ENCODE results near the gene SAFB2.
A peak's percentile ranks its signal among the peaks of the same experiment; 100 is the strongest.

DNA sequence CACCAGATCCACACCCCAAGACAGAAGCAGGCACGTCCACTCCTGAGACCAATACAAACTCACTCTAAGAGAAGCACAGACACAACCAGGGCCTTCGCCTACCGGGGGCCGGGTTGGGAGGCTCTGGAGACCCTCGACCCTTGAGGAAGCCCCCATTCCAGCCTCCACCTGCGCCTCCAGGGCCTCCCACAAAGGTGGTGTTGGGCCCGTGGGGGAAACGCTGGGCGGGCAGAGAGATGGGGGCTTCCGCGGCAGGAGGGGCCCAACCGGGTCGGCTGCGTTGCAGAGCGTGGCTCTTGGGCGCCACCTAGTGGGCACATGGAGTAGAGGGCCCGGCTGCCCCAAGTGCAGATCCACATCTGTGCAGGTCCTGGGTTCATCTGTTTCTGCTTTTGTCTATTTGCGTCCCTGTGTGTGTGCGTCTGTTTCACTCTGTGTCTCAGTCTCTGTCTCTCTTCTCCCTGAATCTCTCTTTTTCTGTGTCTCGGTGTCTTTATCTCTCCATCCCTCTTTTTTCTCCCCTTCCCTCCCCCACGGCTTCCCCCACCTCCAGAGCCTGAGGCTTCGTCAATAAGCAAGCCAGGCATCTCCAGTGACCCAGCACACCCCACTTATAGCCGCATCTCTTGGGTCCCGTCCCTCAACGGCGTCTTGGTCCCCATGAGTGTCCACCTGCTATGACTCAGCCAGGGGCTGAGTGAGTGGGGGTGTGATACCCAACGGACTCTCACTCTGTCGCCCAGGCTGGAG lies 44.3 kb downstream of the SAFB2 start:
- TF ChIP-seq CTCF (IDR thresholded peaks at IDR 0.05): peak; percentile 92 to 100 (median 99)
- no peak for TF ChIP-seq POLR2A (IDR thresholded peaks at IDR 0.05)
